Fibroblast of mammary gland (primary cell): ENCODE measurements around the gene TAF1B.

Source experiments
- DNase-seq: peaks from one replicate; pipeline ENCODE4 v3.0.0-alpha.2; 2010; ENCODE audit warnings: low read depth
- H3K4me3 ChIP-seq: 2 replicates; pipeline ENCODE4 v1.5.1; 2011; ENCODE audit warnings: low read depth, mild to moderate bottlenecking, low read length, moderate library complexity; ENCODE audit not compliant: control insufficient read depth
- CTCF ChIP-seq: conservative IDR thresholded peaks from 2 replicates; pipeline ENCODE4 v1.5.1; 2011; ENCODE audit warnings: low read depth, low read length, inconsistent platforms; ENCODE audit not compliant: control insufficient read depth, insufficient read depth

TAF1B gene

DNA sequence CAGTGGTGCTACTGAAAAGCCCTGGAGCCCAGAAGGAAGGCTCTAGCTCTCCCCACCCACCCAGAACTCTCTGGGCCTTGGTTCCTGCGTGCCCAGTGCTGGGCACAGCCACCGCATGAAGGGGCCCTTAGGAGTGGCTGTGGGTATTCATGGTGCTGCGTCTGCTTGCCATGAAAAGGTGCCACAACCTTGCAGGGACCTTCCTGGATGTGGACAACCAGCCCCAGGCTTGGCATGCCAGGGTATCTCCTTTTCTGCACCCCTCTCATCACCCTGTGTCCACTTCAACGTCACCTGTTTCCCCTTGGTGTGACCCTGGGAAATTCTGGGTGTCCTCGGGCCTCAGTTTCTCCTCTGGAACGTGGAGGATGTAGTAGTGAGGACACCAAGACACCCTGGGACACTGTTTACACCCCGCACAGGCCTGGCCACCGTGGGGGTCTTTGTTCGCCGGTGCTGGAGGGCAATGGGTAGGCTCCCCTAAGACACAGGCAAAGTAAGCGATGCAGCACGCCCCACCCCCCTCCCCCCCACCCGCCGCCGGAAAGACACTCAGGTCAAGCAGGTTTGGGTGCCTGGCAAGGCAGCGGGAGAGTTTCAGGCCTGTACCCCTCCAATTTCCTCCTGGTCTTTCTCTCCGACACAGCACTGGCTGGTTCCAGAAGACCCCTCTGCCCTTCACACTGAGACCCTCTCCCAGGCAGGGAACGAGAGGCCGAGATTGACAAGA lies 34.8 kb upstream of the TAF1B start:
- DNase-seq: no peak
- H3K4me3 ChIP-seq: no peak overlapping the region
- no peak for TF ChIP-seq CTCF

- no peak for TF ChIP-seq CTCF
- H3K4me3 ChIP-seq: no peak overlapping the region
- no peak for DNase-seq
Measured at GRCh38 chr2:9809064-9809356, 34.3 kb upstream of the TAF1B start.

GRCh38 chr2:9809448-9810088 lies 33.7 kb upstream of the TAF1B start:
- no peak for DNase-seq
- no peak for TF ChIP-seq CTCF
- no peak overlapping the region for H3K4me3 ChIP-seq

DNA sequence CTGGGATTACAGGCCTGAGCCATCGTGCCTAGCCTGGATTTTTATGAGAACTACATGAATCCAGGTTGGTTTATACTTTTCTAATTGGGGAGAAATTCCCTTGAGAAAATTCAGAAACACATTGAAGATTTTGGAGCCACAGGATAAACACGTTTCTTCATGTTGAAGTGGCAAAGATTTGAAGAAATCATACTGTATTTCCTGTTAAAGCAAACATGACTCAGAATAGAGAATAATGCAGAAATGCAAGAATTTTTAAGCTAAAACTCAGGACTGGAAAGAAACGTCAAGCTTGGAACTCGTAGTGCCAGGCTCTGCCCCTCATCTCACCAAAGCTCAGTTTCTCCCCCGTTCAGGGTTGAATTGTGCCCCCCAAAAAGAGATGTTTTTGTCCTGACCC lies 32.1 kb upstream of the TAF1B start:
- no peak for DNase-seq
- H3K4me3 ChIP-seq: no peak overlapping the region
- TF ChIP-seq CTCF: no peak

DNA sequence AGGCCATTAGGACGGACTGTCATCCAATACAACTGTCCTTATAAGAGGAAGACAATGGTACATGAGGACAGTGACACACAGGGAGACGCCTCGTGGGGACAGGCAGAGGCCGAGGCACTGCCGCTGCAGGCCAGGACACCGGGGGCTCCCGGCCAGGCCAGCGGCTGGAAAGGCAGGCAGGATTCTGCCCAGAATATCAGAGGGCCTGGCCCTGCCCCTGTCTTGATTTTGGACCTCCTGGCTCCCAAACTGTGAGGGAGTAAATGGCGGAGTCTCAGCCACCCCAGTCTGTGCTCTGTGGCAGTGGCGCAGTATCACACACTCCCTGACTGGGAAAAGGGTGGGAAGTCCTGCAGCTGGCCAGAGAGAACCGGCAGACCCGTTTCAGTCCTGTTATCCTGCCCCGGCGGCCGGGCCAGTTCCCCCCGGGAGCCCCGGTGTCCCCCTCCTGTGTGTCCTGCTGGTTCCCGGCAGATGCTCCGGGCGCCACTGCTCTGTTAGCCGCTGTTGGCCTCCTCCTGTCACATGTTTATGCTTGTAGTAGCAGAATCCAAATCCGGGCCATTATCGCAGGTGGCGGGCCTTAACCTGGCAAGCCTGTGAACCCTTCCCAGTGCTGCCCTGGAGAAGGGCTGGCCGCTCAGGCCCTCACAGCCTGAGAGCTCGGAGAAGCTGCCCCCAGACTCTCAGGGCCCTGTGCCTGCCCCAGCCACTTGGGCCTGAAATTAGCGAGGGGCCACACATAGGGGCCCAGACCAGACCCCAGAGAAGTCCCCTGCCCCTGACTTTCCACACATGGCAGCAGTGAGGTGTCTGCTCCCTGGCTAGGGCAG lies 31.4 kb upstream of the TAF1B start:
- no peak for TF ChIP-seq CTCF
- no peak for DNase-seq
- H3K4me3 ChIP-seq: no peak overlapping the region

GRCh38 chr2:9812945-9813311 lies 30.3 kb upstream of the TAF1B start:
- no peak for TF ChIP-seq CTCF
- no peak overlapping the region for H3K4me3 ChIP-seq
- no peak for DNase-seq
